Kidney glomerular epithelial cell (primary cell): Measurements from ENCODE around the gene CWC15.
A peak's percentile ranks its signal among the peaks of the same experiment; 100 is the strongest.
"Not testable (repeated sequence)": the region's sequence is repeated elsewhere in the genome, so short reads cannot be mapped to it uniquely, and the experiment has no call there.

Source experiments
- DNase-seq: peaks from one replicate; lab custom pipeline; 2025; lab: John Stamatoyannopoulos, UW

Gene CWC15

GRCh38 chr11:94973099-94973968 lies at the start of gene CWC15, which contains the start of gene KDM4D:
Gene CWC15 (minus strand): TSS chr11:94973556. CDS start chr11:94972185, 1,371 bp downstream.
Gene KDM4D (plus strand): TSS chr11:94973709. CDS start chr11:94997373, 23,664 bp downstream.
- peak; percentile 89 for DNase-seq

GRCh38 chr11:95021468-95021867 lies 48.1 kb upstream of the CWC15 start:
- not testable (repeated sequence) for DNase-seq

GRCh38 chr11:95016139-95016538 lies 42.8 kb upstream of the CWC15 start:
- DNase-seq, result no peak

GRCh38 chr11:95014184-95014821 lies 40.9 kb upstream of the CWC15 start:
- DNase-seq, result no peak

GRCh38 chr11:95011376-95011775 lies 38.0 kb upstream of the CWC15 start:
- no peak for DNase-seq

GRCh38 chr11:95005642-95006041 lies 32.3 kb upstream of the CWC15 start:
- no peak for DNase-seq

- DNase-seq, result no peak
Measured at GRCh38 chr11:95003716-95004115, 30.4 kb upstream of the CWC15 start.

- no peak for DNase-seq
Measured at GRCh38 chr11:94998285-94998684, 24.9 kb upstream of the CWC15 start.

- no peak for DNase-seq
Measured at GRCh38 chr11:94997437-94997836, 24.1 kb upstream of the CWC15 start.

- no peak for DNase-seq
Measured at GRCh38 chr11:94993400-94993943, 20.1 kb upstream of the CWC15 start.

GRCh38 chr11:94988748-94989147 lies 15.4 kb upstream of the CWC15 start:
- DNase-seq, result no peak

- no peak for DNase-seq
Measured at GRCh38 chr11:94987378-94987777, 14.0 kb upstream of the CWC15 start.

- DNase-seq, result no peak
Measured at GRCh38 chr11:94975599-94975998, 2.2 kb upstream of the CWC15 start.

- no peak for DNase-seq
Measured at GRCh38 chr11:94974178-94974577, 822 bp upstream of the CWC15 start.

GRCh38 chr11:94972700-94973098 lies 657 bp downstream of the CWC15 start:
- DNase-seq, result no peak

GRCh38 chr11:94968334-94968958 lies 4.9 kb downstream of the CWC15 start:
- no peak for DNase-seq

- DNase-seq, result no peak
Measured at GRCh38 chr11:94964934-94965333, 8.4 kb downstream of the CWC15 start.

GRCh38 chr11:94961255-94961654 lies 12.1 kb downstream of the CWC15 start:
- no peak for DNase-seq

GRCh38 chr11:94960488-94960887 lies 12.9 kb downstream of the CWC15 start:
- no peak for DNase-seq

GRCh38 chr11:94959179-94959578 lies 14.2 kb downstream of the CWC15 start:
- DNase-seq, result no peak

GRCh38 chr11:94958121-94958696 lies 15.1 kb downstream of the CWC15 start:
- peak; percentile 22 for DNase-seq

GRCh38 chr11:94956963-94957362 lies 16.4 kb downstream of the CWC15 start:
- no peak for DNase-seq
